ENCODE results near the gene MVK.
"Not testable (repeated sequence)": the region's sequence is repeated elsewhere in the genome, so short reads cannot be mapped to it uniquely, and the experiment has no call there.

The MVK gene

GRCh38 chr12:109591041-109591440, 17.4 kb downstream of the MVK start:
- no peak for DNase-seq (ENCODE audit: low read depth)

GRCh38 chr12:109592195-109592904, 18.8 kb downstream of the MVK start:
- DNase-seq (ENCODE audit: low read depth), result no peak

GRCh38 chr12:109592905-109593272, 19.3 kb downstream of the MVK start:
- DNase-seq (ENCODE audit: low read depth), result no peak

- DNase-seq (ENCODE audit: low read depth), result no peak
Observed at GRCh38 chr12:109594556-109595317, 21.1 kb downstream of the MVK start.

GRCh38 chr12:109595321-109595902, 21.8 kb downstream of the MVK start:
- no peak for DNase-seq (ENCODE audit: low read depth)

GRCh38 chr12:109596418-109597244, 23.0 kb downstream of the MVK start:
- no peak for DNase-seq (ENCODE audit: low read depth)

- DNase-seq (ENCODE audit: low read depth), result no peak
Observed at GRCh38 chr12:109597414-109597794, 23.8 kb downstream of the MVK start.

- peak; percentile 24 for DNase-seq (ENCODE audit: low read depth)
Observed at GRCh38 chr12:109597795-109598427, 24.3 kb downstream of the MVK start.

GRCh38 chr12:109598428-109598854, 24.8 kb downstream of the MVK start:
- no peak for DNase-seq (ENCODE audit: low read depth)

GRCh38 chr12:109599087-109599486, 25.5 kb downstream of the MVK start:
- DNase-seq (ENCODE audit: low read depth), result no peak

- DNase-seq (ENCODE audit: low read depth), result no peak
Observed at GRCh38 chr12:109600481-109600880, 26.9 kb downstream of the MVK start.

- no peak for DNase-seq (ENCODE audit: low read depth)
Observed at GRCh38 chr12:109600995-109601394, 27.4 kb downstream of the MVK start.

- no peak for DNase-seq (ENCODE audit: low read depth)
Observed at GRCh38 chr12:109601557-109601956, 28.0 kb downstream of the MVK start.

- DNase-seq (ENCODE audit: low read depth), result not testable (repeated sequence)
Observed at GRCh38 chr12:109602132-109602531, 28.5 kb downstream of the MVK start.

- DNase-seq (ENCODE audit: low read depth), result no peak
Observed at GRCh38 chr12:109604132-109604585, 30.6 kb downstream of the MVK start.

- no peak for DNase-seq (ENCODE audit: low read depth)
Observed at GRCh38 chr12:109605016-109605415, 31.4 kb downstream of the MVK start.

- DNase-seq (ENCODE audit: low read depth), result no peak
Observed at GRCh38 chr12:109605599-109606228, 32.1 kb downstream of the MVK start.

- DNase-seq (ENCODE audit: low read depth), result no peak
Observed at GRCh38 chr12:109606320-109607028, 32.9 kb downstream of the MVK start.

- no peak for DNase-seq (ENCODE audit: low read depth)
Observed at GRCh38 chr12:109607618-109608017, 34.0 kb downstream of the MVK start.

GRCh38 chr12:109608270-109608669, 34.7 kb downstream of the MVK start:
- DNase-seq (ENCODE audit: low read depth), result no peak

- no peak for DNase-seq (ENCODE audit: low read depth)
Observed at GRCh38 chr12:109608793-109609192, 35.2 kb downstream of the MVK start.

Measured in stimulated activated CD4-positive, alpha-beta T cell treated with anti-CD3 and anti-CD28 coated beads, Interleukin-2, amount 100 ng/mL, for 4 hours (primary cell).